CD4-positive, CD25-positive, alpha-beta regulatory T cell (primary cell): ENCODE data around the gene CASP10. TPM values are rescaled to one million over a fixed set of nuclear protein-coding genes. Genes with fewer than 3 reads are reported as not detected.

ENCODE experiments used
- ATAC-seq, 2 donors: fragments of 150-1000 bp; cut with Tn5 transposase; one replicate each; pipeline ENCODE4 v1.10.0; 2021; ENCODE audit warnings: low read depth in 2 of 2, moderate number of reproducible peaks in 2 of 2, moderate library complexity in 1 of 2
- DNase-seq, 3 donors: peaks; one replicate each; pipeline versions ENCODE4 v3.0.0 to v3.0.0-alpha.2; 2012 to 2022; ENCODE audit warnings: mixed read lengths in 1 of 3
- H3K27ac ChIP-seq: one replicate; pipeline ENCODE4 v1.7.0; 2013; ENCODE audit warnings: mild to moderate bottlenecking, low read length; ENCODE audit not compliant: insufficient read depth, poor library complexity, severe bottlenecking
- H3K27me3 ChIP-seq: one replicate; pipeline ENCODE4 v1.7.0; 2013; ENCODE audit warnings: low read length; ENCODE audit not compliant: control insufficient read depth, insufficient read depth
- H3K36me3 ChIP-seq: one replicate; pipeline ENCODE4 v1.7.0; 2013; ENCODE audit warnings: mild to moderate bottlenecking, low read length, moderate library complexity; ENCODE audit not compliant: control insufficient read depth, insufficient read depth
- H3K4me1 ChIP-seq: 2 replicates; pipeline ENCODE4 v1.7.0; 2013; ENCODE audit warnings: mild to moderate bottlenecking, low read length; ENCODE audit not compliant: insufficient read depth, control insufficient read depth, poor library complexity, severe bottlenecking
- H3K4me3 ChIP-seq: one replicate; pipeline ENCODE4 v1.7.0; 2013; ENCODE audit warnings: low read depth, mild to moderate bottlenecking, low read length, moderate library complexity
- H3K9me3 ChIP-seq, 2 experiments: 1 replicate in 1 of 2; 2 replicates in 1 of 2; pipeline ENCODE4 v1.7.0; 2013; ENCODE audit warnings: low read length in 2 of 2, mild to moderate bottlenecking in 1 of 2, moderate library complexity in 1 of 2; ENCODE audit not compliant: control insufficient read depth in 2 of 2
- H3K27ac Mint-ChIP-seq, 3 donors: one replicate each; pipeline ENCODE4 v1.8.0; 2020 to 2022; ENCODE audit warnings: mild to moderate bottlenecking in 3 of 3, mixed read lengths in 3 of 3, moderate library complexity in 2 of 3
- H3K27me3 Mint-ChIP-seq: one replicate; pipeline ENCODE4 v1.8.0; 2022; ENCODE audit warnings: mild to moderate bottlenecking, mixed read lengths
- H3K36me3 Mint-ChIP-seq: one replicate; pipeline ENCODE4 v1.8.0; 2020; ENCODE audit warnings: mixed read lengths
- H3K4me1 Mint-ChIP-seq, 4 donors: one replicate each; pipeline ENCODE4 v1.8.0; 2020 to 2022; ENCODE audit warnings: mixed read lengths in 4 of 4, mild to moderate bottlenecking in 1 of 4
- H3K4me3 Mint-ChIP-seq, 4 donors: one replicate each; pipeline ENCODE4 v1.8.0; 2020 to 2022; ENCODE audit warnings: mild to moderate bottlenecking in 4 of 4, mixed read lengths in 4 of 4, moderate library complexity in 3 of 4
- H3K9me3 Mint-ChIP-seq, 7 donors: one replicate each; pipeline ENCODE4 v1.8.0; 2020 to 2022; ENCODE audit warnings: mixed read lengths in 7 of 7, mild to moderate bottlenecking in 3 of 7, moderate library complexity in 2 of 7
- polyA plus RNA-seq, 4 donors: library from polyadenylated mRNA; unstranded; fragments of 300-500 nt; fragmentation: Illumina TruSeq; gene quantifications; one replicate each; pipeline ENCODE4 v1.2.3, GENCODE V29; 2021
- total RNA-seq: library from RNA; stranded (reverse); gene quantifications from one replicate; pipeline ENCODE4 v1.2.3, GENCODE V29; 2022

CASP10 gene
- total and polyA plus RNA-seq, 5 donors from 2014 or later, result 4.4 to 15.1 (median 6.0) TPM

GRCh38 chr2:201266629-201267028 is 83.7 kb downstream of the CASP10 start:
- no peaks in the 10 kb centered on the region for H3K9me3 ChIP-seq
- peaks cover 95% of the 10 kb centered on the region for H3K4me1 ChIP-seq
- H3K4me3 ChIP-seq, result peak overlapping the region; percentile 78
- peak overlapping the region; percentile 53 for H3K27ac ChIP-seq
- no peak for ATAC-seq
- Mint-ChIP-seq H3K4me3 (peak overlapping the region; percentile 90 to 99 (median 92)), H3K4me1 (peaks cover 40 to 89% (median 75%) of the 10 kb centered on the region in 4 donors), H3K27ac (peak overlapping the region; percentile 35 to 90 (median 85)), H3K27me3 (no peaks in the 10 kb centered on the region), H3K36me3 (peaks cover 56% of the 10 kb centered on the region), H3K9me3 (peaks cover 0 to 2% (median 0%) of the 10 kb centered on the region in 7 donors)
- no peaks in the 10 kb centered on the region for H3K27me3 ChIP-seq
- peaks cover 56% of the 10 kb centered on the region for H3K36me3 ChIP-seq
- DNase-seq, result no peak

- no peaks in the 10 kb centered on the region for H3K27me3 Mint-ChIP-seq
- H3K9me3 ChIP-seq, result no peaks in the 10 kb centered on the region
- ATAC-seq (no peak), DNase-seq (no peak)
- H3K27ac Mint-ChIP-seq, result peak overlapping the region in 2 of 3 donors; percentile 77 to 85
- peaks cover 40 to 94% (median 82%) of the 10 kb centered on the region in 4 donors for H3K4me1 Mint-ChIP-seq
- peak overlapping the region; percentile 90 to 99 (median 92) for H3K4me3 Mint-ChIP-seq
- peaks cover 59% of the 10 kb centered on the region for H3K36me3 Mint-ChIP-seq
- no peaks in the 10 kb centered on the region for H3K27me3 ChIP-seq
- peaks cover 64% of the 10 kb centered on the region for H3K36me3 ChIP-seq
- peaks cover 0 to 2% (median 0%) of the 10 kb centered on the region in 7 donors for H3K9me3 Mint-ChIP-seq
- peak overlapping the region; percentile 78 for H3K4me3 ChIP-seq
- H3K27ac ChIP-seq, result peak overlapping the region; percentile 53
- H3K4me1 ChIP-seq, result peaks cover 98% of the 10 kb centered on the region
Observed at GRCh38 chr2:201267278-201268030, 84.5 kb downstream of the CASP10 start.

GRCh38 chr2:201269764-201270163 is 86.8 kb downstream of the CASP10 start:
- Histone ChIP-seq H3K4me1 (peaks cover 88% of the 10 kb centered on the region), H3K4me3 (peak overlapping the region; percentile 34), H3K27ac (peak overlapping the region; percentile 50), H3K27me3 (no peaks in the 10 kb centered on the region), H3K36me3 (peaks cover 88% of the 10 kb centered on the region), H3K9me3 (no peaks in the 10 kb centered on the region)
- peak overlapping the region in 2 of 3 donors; percentile 79 to 83 for H3K27ac Mint-ChIP-seq
- ATAC-seq, result no peak
- peaks cover 42 to 92% (median 75%) of the 10 kb centered on the region in 4 donors for H3K4me1 Mint-ChIP-seq
- H3K27me3 Mint-ChIP-seq, result no peaks in the 10 kb centered on the region
- H3K4me3 Mint-ChIP-seq, result peak overlapping the region in 3 of 4 donors; percentile 63 to 82 (median 68)
- no peak for DNase-seq
- peaks cover 0 to 2% (median 0%) of the 10 kb centered on the region in 7 donors for H3K9me3 Mint-ChIP-seq
- H3K36me3 Mint-ChIP-seq, result peaks cover 76% of the 10 kb centered on the region

- peaks cover 94% of the 10 kb centered on the region for H3K36me3 ChIP-seq
- no peaks in the 10 kb centered on the region for H3K9me3 ChIP-seq
- ATAC-seq (no peak), DNase-seq (no peak)
- H3K4me3 Mint-ChIP-seq, result peak overlapping the region; percentile 23 to 82 (median 44)
- H3K27me3 ChIP-seq, result no peaks in the 10 kb centered on the region
- H3K4me1 Mint-ChIP-seq, result peaks cover 42 to 89% (median 72%) of the 10 kb centered on the region in 4 donors
- peaks cover 81% of the 10 kb centered on the region for H3K4me1 ChIP-seq
- H3K4me3 ChIP-seq, result peak overlapping the region; percentile 34
- H3K27me3 Mint-ChIP-seq, result no peaks in the 10 kb centered on the region
- peaks cover 0 to 2% (median 0%) of the 10 kb centered on the region in 7 donors for H3K9me3 Mint-ChIP-seq
- H3K36me3 Mint-ChIP-seq, result peaks cover 81% of the 10 kb centered on the region
- H3K27ac Mint-ChIP-seq, result peak overlapping the region; percentile 53 to 86 (median 84)
- peak overlapping the region; percentile 28 for H3K27ac ChIP-seq
Observed at GRCh38 chr2:201270293-201271001, 87.5 kb downstream of the CASP10 start.

- Mint-ChIP-seq H3K9me3 (peaks cover 0 to 2% (median 0%) of the 10 kb centered on the region in 7 donors), H3K27me3 (no peaks in the 10 kb centered on the region), H3K4me3 (peak overlapping the region; percentile 13 to 54 (median 38)), H3K36me3 (peaks cover 79% of the 10 kb centered on the region), H3K27ac (peak overlapping the region; percentile 84 to 97 (median 86)), H3K4me1 (peaks cover 37 to 83% (median 66%) of the 10 kb centered on the region in 4 donors)
- ATAC-seq (peak in 1 of 2 donors; percentile 8), DNase-seq (no peak)
- Histone ChIP-seq H3K27ac (peak overlapping the region; percentile 62), H3K4me1 (peaks cover 66% of the 10 kb centered on the region), H3K9me3 (no peaks in the 10 kb centered on the region), H3K27me3 (no peaks in the 10 kb centered on the region), H3K36me3 (peaks cover 100% of the 10 kb centered on the region), H3K4me3 (peak overlapping the region; percentile 8)
Observed at GRCh38 chr2:201271917-201272316, 89.0 kb downstream of the CASP10 start.

GRCh38 chr2:201273330-201273983 is 90.5 kb downstream of the CASP10 start:
- Mint-ChIP-seq H3K27ac (peak overlapping the region; percentile 33 to 86 (median 84)), H3K4me3 (peak overlapping the region; percentile 16 to 77 (median 48)), H3K27me3 (no peaks in the 10 kb centered on the region), H3K9me3 (no peaks in the 10 kb centered on the region), H3K4me1 (peaks cover 30 to 74% (median 60%) of the 10 kb centered on the region in 4 donors), H3K36me3 (peaks cover 74% of the 10 kb centered on the region)
- Histone ChIP-seq H3K27me3 (no peaks in the 10 kb centered on the region), H3K9me3 (no peaks in the 10 kb centered on the region), H3K27ac (peak overlapping the region; percentile 62), H3K4me3 (peak overlapping the region; percentile 33), H3K4me1 (peaks cover 51% of the 10 kb centered on the region), H3K36me3 (peaks cover 98% of the 10 kb centered on the region)
- ATAC-seq (peak; percentile 23 to 28), DNase-seq (peak in 2 of 3 donors; percentile 31 to 43)

- Mint-ChIP-seq H3K27me3 (no peaks in the 10 kb centered on the region), H3K36me3 (peaks cover 74% of the 10 kb centered on the region), H3K4me3 (peak overlapping the region in 1 of 4 donors; percentile 55), H3K27ac (peak overlapping the region in 2 of 3 donors; percentile 14 to 86), H3K9me3 (peaks cover 0 to 3% (median 0%) of the 10 kb centered on the region in 7 donors), H3K4me1 (peaks cover 21 to 70% (median 57%) of the 10 kb centered on the region in 4 donors)
- no peak for ATAC-seq
- peaks cover 37% of the 10 kb centered on the region for H3K4me1 ChIP-seq
- no peaks in the 10 kb centered on the region for H3K27me3 ChIP-seq
- no peak overlapping the region for H3K4me3 ChIP-seq
- H3K9me3 ChIP-seq, result no peaks in the 10 kb centered on the region
- H3K36me3 ChIP-seq, result peaks cover 96% of the 10 kb centered on the region
- no peak overlapping the region for H3K27ac ChIP-seq
- DNase-seq, result no peak
Observed at GRCh38 chr2:201275069-201275468, 92.1 kb downstream of the CASP10 start.
